SH-SY5Y (cell line): Measurements from ENCODE around the gene ABCA4.

Experiments used
- GATA2 ChIP-seq: IDR thresholded peaks from 2 replicates; pipeline ENCODE4 v1.6.1; 2011; ENCODE audit warnings: mild to moderate bottlenecking, low read depth, low read length
- GATA3 ChIP-seq: IDR thresholded peaks from 2 replicates; pipeline ENCODE4 v1.6.1; 2011; ENCODE audit warnings: low read depth, mild to moderate bottlenecking, low read length, moderate library complexity

- TF ChIP-seq GATA2 (no peak), GATA3 (no peak)
Measured at GRCh38 chr1:93999840-94000415, 121.0 kb downstream of the ABCA4 start.
